ENCODE data around the gene TMIE. TPM values are rescaled to one million over a fixed set of nuclear protein-coding genes. Genes with fewer than 3 reads are reported as not detected.

The TMIE gene
- total RNA-seq, 1 experiment from 2014 or later, result 1.1 TPM

DNA sequence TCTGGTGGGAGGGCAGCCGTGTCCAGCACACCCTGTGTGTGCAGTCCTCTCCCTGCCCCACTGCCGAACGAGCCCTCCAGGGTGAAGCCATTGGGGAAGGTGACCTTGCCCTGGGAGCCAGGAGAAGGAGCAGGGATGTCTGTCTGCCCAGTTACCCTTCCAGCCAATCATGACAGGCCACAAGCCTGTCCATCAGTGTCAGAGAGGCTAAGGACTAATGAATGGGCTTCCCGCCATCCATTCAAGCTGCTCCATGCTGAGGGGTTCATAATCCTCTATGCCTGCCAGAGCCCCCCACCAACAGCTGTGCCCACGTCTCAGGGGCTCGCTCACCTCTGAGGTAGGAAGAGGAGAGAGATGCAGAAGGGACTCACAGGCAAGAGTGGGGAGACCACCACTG is 22.9 kb upstream of the TMIE start:
- no peaks in the 10 kb centered on the region for H3K36me3 ChIP-seq (ENCODE audit: control insufficient read depth, insufficient read depth, low read length)

DNA sequence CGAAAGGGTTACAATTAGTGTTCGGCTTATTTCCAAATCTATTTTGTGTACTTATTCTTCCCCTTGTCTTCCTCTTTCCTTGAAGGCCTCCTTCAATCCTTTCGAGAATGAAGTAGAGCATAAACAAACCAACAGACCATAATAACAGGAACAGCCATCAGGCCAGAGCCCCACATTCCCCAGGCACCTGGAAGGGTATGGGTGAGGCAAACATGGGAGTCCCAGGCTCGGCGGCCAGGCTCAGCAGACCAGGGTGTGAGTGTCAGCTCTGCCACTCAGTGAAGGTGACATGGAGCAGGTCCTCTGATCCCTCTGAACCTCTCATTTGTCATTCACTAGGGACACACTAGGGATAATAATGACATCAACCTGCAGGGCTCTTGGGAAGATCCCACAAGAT is 21.5 kb upstream of the TMIE start:
- Histone ChIP-seq H3K4me3 (ENCODE audit: low read depth in 2 of 2, low read length in 2 of 2) (no peak overlapping the region), H3K9me3 (ENCODE audit: control insufficient read depth, insufficient read depth, low read depth, low read length) (no peaks in the 10 kb centered on the region), H3K4me1 (ENCODE audit: control insufficient read depth, insufficient read depth, low read length) (no peaks in the 10 kb centered on the region), H3K36me3 (ENCODE audit: control insufficient read depth, insufficient read depth, low read length) (no peaks in the 10 kb centered on the region), H3K27me3 (ENCODE audit: control insufficient read depth, insufficient read depth, low read length) (no peaks in the 10 kb centered on the region), H3K27ac (ENCODE audit: low read length) (no peak overlapping the region)
- no TSS peak for BruUV-seq (replicated peaks)
- CTCF ChIA-PET, result no interaction called here
- ATAC-seq (no peak), DNase-seq (ENCODE audit: low read depth, low spot score) (no peak)
- intact Hi-C loops (cut with micrococcal nuclease; ENCODE audit: unreplicated experiment), result no loop called here
- in situ Hi-C loops (cut with HindIII; ENCODE audit: low pct_unique_long_range_greater_than_20kb, low sequenced_read_pairs), result no loop called here
- POLR2A ChIA-PET, result no interaction called here
- TF ChIP-seq, protein P1, sequence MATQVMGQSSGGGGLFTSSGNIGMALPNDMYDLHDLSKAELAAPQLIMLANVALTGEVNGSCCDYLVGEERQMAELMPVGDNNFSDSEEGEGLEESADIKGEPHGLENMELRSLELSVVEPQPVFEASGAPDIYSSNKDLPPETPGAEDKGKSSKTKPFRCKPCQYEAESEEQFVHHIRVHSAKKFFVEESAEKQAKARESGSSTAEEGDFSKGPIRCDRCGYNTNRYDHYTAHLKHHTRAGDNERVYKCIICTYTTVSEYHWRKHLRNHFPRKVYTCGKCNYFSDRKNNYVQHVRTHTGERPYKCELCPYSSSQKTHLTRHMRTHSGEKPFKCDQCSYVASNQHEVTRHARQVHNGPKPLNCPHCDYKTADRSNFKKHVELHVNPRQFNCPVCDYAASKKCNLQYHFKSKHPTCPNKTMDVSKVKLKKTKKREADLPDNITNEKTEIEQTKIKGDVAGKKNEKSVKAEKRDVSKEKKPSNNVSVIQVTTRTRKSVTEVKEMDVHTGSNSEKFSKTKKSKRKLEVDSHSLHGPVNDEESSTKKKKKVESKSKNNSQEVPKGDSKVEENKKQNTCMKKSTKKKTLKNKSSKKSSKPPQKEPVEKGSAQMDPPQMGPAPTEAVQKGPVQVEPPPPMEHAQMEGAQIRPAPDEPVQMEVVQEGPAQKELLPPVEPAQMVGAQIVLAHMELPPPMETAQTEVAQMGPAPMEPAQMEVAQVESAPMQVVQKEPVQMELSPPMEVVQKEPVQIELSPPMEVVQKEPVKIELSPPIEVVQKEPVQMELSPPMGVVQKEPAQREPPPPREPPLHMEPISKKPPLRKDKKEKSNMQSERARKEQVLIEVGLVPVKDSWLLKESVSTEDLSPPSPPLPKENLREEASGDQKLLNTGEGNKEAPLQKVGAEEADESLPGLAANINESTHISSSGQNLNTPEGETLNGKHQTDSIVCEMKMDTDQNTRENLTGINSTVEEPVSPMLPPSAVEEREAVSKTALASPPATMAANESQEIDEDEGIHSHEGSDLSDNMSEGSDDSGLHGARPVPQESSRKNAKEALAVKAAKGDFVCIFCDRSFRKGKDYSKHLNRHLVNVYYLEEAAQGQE (IDR thresholded peaks at IDR 0.05; ENCODE audit: insufficient read depth in 1 of 2, low read depth in 2 of 2, low read length in 1 of 2), result no peak
- TF ChIP-seq TCF7L2 (IDR thresholded peaks at IDR 0.05; ENCODE audit: low read depth, low read length), result no peak
- TF ChIP-seq SIN3A (IDR thresholded peaks at IDR 0.05; ENCODE audit: borderline replicate concordance, insufficient read depth, low read depth, low read length), result no peak
- TF ChIP-seq, protein P2, sequence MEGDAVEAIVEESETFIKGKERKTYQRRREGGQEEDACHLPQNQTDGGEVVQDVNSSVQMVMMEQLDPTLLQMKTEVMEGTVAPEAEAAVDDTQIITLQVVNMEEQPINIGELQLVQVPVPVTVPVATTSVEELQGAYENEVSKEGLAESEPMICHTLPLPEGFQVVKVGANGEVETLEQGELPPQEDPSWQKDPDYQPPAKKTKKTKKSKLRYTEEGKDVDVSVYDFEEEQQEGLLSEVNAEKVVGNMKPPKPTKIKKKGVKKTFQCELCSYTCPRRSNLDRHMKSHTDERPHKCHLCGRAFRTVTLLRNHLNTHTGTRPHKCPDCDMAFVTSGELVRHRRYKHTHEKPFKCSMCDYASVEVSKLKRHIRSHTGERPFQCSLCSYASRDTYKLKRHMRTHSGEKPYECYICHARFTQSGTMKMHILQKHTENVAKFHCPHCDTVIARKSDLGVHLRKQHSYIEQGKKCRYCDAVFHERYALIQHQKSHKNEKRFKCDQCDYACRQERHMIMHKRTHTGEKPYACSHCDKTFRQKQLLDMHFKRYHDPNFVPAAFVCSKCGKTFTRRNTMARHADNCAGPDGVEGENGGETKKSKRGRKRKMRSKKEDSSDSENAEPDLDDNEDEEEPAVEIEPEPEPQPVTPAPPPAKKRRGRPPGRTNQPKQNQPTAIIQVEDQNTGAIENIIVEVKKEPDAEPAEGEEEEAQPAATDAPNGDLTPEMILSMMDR (IDR thresholded peaks at IDR 0.05), result no peak
- no peak for TF ChIP-seq POLR2AphosphoS5 (IDR thresholded peaks at IDR 0.05; ENCODE audit: low read depth, low read length)

More for the DNA sequence above, 22.9 kb upstream of the TMIE start:
- no peak for TF ChIP-seq SIN3A (IDR thresholded peaks at IDR 0.05; ENCODE audit: borderline replicate concordance, insufficient read depth, low read depth, low read length)
- TF ChIP-seq TCF7L2 (IDR thresholded peaks at IDR 0.05; ENCODE audit: low read depth, low read length), result no peak
- TF ChIP-seq, protein P1 (IDR thresholded peaks at IDR 0.05; ENCODE audit: insufficient read depth in 1 of 2, low read depth in 2 of 2, low read length in 1 of 2), result no peak
- TF ChIP-seq, protein P2 (IDR thresholded peaks at IDR 0.05), result no peak
- TF ChIP-seq POLR2AphosphoS5 (IDR thresholded peaks at IDR 0.05; ENCODE audit: low read depth, low read length), result no peak
- no peak for DNase-seq (ENCODE audit: low read depth, low spot score)
- H3K4me3 ChIP-seq (ENCODE audit: low read depth in 2 of 2, low read length in 2 of 2), result no peak overlapping the region
- no peaks in the 10 kb centered on the region for H3K27me3 ChIP-seq (ENCODE audit: control insufficient read depth, insufficient read depth, low read length)
- ATAC-seq, result no peak
- BruUV-seq (replicated peaks), result no TSS peak
- ChIA-PET POLR2A (no interaction called here), CTCF (no interaction called here)
- no peaks in the 10 kb centered on the region for H3K4me1 ChIP-seq (ENCODE audit: control insufficient read depth, insufficient read depth, low read length)
- no peaks in the 10 kb centered on the region for H3K9me3 ChIP-seq (ENCODE audit: control insufficient read depth, insufficient read depth, low read depth, low read length)
- no peak overlapping the region for H3K27ac ChIP-seq (ENCODE audit: low read length)
- in situ Hi-C loops (cut with HindIII; ENCODE audit: low pct_unique_long_range_greater_than_20kb, low sequenced_read_pairs) (no loop called here), intact Hi-C loops (cut with micrococcal nuclease; ENCODE audit: unreplicated experiment) (no loop called here)
